SJCRH30 (cell line): ENCODE results near the gene TTC31. TPM values are rescaled to one million over a fixed set of nuclear protein-coding genes. Genes with fewer than 3 reads are reported as not detected.

ENCODE experiments used
- DNase-seq, 2 experiments: peaks; one replicate each; pipeline ENCODE4 v3.0.0-alpha.2; 2015 to 2020
- H3K27ac ChIP-seq: fragments of 250-450 bp; sonication (Bioruptor Pico); 2 replicates; pipeline ENCODE4 v1.5.1; 2020; ENCODE audit warnings: mild to moderate bottlenecking, moderate library complexity
- H3K27me3 ChIP-seq: fragments of 250-450 bp; sonication (Bioruptor Pico); 2 replicates; pipeline ENCODE4 v1.5.1; 2020; ENCODE audit warnings: mild to moderate bottlenecking, moderate library complexity
- H3K36me3 ChIP-seq: fragments of 250-450 bp; sonication (Bioruptor Pico); 2 replicates; pipeline ENCODE4 v1.5.1; 2020; ENCODE audit warnings: mild to moderate bottlenecking, moderate library complexity
- H3K4me1 ChIP-seq: fragments of 250-450 bp; sonication (Bioruptor Pico); 2 replicates; pipeline ENCODE4 v1.5.1; 2020; ENCODE audit warnings: mild to moderate bottlenecking, moderate library complexity
- H3K4me3 ChIP-seq: fragments of 250-450 bp; sonication (Bioruptor Pico); 2 replicates; pipeline ENCODE4 v1.5.1; 2020; ENCODE audit warnings: mild to moderate bottlenecking, moderate library complexity
- H3K9me3 ChIP-seq: fragments of 250-450 bp; sonication (Bioruptor Pico); replicated peaks from 2 replicates; pipeline ENCODE4 v1.5.1; 2020; ENCODE audit warnings: mild to moderate bottlenecking, moderate library complexity
- total RNA-seq: library from RNA; depleted of rRNA; stranded (reverse); fragments of >200 nt; shearing (Covaris generic); gene quantifications from 2 replicates; pipeline ENCODE4 v1.2.3, GENCODE V29; 2014; rRNA removed

The TTC31 gene
- total RNA-seq, 1 experiment from 2014 or later, result 21.0 TPM

DNA sequence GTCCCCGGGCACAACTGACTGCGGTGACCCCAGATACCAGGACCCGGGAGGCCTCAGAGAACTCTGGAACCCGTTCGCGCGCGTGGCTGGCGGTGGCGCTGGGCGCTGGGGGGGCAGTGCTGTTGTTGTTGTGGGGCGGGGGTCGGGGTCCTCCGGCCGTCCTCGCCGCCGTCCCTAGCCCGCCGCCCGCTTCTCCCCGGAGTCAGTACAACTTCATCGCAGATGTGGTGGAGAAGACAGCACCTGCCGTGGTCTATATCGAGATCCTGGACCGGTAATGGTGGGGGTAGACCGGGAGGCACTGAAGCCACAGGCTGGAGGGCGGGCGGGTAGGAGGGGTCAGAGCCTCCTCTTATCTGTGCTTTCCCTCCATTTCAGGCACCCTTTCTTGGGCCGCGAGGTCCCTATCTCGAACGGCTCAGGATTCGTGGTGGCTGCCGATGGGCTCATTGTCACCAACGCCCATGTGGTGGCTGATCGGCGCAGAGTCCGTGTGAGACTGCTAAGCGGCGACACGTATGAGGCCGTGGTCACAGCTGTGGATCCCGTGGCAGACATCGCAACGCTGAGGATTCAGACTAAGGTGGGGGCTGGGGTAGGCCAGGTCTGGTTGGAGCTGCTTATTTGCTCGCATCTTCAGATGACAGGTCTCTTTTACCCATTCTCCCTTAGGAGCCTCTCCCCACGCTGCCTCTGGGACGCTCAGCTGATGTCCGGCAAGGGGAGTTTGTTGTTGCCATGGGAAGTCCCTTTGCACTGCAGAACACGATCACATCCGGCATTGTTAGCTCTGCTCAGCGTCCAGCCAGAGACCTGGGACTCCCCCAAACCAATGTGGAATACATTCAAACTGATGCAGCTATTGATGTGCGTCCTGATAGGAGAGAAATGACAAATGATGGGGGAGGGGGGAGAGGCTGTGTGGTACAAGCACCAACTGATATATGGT lies 47.6 kb downstream of the TTC31 start:
- peaks cover 7% of the 10 kb centered on the region for H3K4me1 ChIP-seq
- H3K27ac ChIP-seq, result peak overlapping the region; percentile 79
- H3K4me3 ChIP-seq, result peak overlapping the region; percentile 80
- peak; percentile 54 to 61 for DNase-seq
- no peaks in the 10 kb centered on the region for H3K9me3 ChIP-seq
- H3K27me3 ChIP-seq, result no peaks in the 10 kb centered on the region
- peaks cover 40% of the 10 kb centered on the region for H3K36me3 ChIP-seq

DNA sequence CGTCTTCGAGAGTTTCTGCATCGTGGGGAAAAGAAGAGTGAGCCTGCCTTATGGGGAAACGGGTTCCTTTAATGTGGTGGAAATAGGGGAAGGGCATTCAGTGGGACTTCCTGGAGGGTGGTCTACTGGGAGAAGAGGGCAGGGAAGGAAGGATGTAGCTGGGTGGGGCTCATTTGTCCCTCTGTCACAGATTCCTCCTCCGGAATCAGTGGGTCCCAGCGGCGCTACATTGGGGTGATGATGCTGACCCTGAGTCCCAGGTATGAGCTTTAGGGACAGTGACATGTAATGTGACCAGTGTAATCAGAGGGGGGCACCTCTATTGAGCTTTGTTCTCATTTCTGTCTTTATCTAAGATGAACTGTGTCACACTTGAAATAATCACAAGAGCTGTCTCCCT lies 48.8 kb downstream of the TTC31 start:
- peaks cover 29% of the 10 kb centered on the region for H3K36me3 ChIP-seq
- H3K4me1 ChIP-seq, result peaks cover 7% of the 10 kb centered on the region
- H3K27me3 ChIP-seq, result no peaks in the 10 kb centered on the region
- H3K4me3 ChIP-seq, result no peak overlapping the region
- H3K9me3 ChIP-seq, result no peaks in the 10 kb centered on the region
- DNase-seq, result no peak
- no peak overlapping the region for H3K27ac ChIP-seq

- no peak for DNase-seq
Measured at GRCh38 chr2:74532222-74532621, 49.3 kb downstream of the TTC31 start.

GRCh38 chr2:74533464-74533863 lies 50.6 kb downstream of the TTC31 start:
- no peak overlapping the region for H3K4me3 ChIP-seq
- no peaks in the 10 kb centered on the region for H3K27me3 ChIP-seq
- H3K36me3 ChIP-seq, result peaks cover 13% of the 10 kb centered on the region
- no peaks in the 10 kb centered on the region for H3K9me3 ChIP-seq
- no peak for DNase-seq
- H3K27ac ChIP-seq, result no peak overlapping the region
- H3K4me1 ChIP-seq, result peaks cover 2% of the 10 kb centered on the region

More at GRCh38 chr2:74532222-74532621, 49.3 kb downstream of the TTC31 start:
- peaks cover 7% of the 10 kb centered on the region for H3K4me1 ChIP-seq
- no peaks in the 10 kb centered on the region for H3K9me3 ChIP-seq
- peaks cover 24% of the 10 kb centered on the region for H3K36me3 ChIP-seq
- H3K27me3 ChIP-seq, result no peaks in the 10 kb centered on the region
- H3K4me3 ChIP-seq, result no peak overlapping the region
- H3K27ac ChIP-seq, result no peak overlapping the region

DNA sequence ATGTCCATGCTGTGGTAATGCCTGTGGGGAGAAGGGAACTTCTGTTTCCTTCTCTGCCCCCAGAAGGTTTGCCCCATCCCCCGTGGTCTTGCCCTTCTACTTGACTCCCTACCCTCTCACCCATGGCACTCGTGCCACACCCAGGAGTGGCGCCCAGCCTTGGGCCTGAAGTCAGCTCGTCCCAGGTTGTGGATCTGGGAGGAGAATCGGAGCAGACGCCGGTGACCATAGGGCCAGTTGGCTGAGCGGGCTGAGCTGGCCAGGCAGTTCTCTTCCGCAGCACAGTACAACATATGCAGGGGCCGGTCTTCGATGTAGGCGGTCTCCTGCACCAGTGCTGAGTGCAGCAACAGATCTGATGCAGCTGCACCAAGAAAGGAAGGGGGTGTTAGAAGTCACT lies 51.5 kb downstream of the TTC31 start:
- Histone ChIP-seq H3K27me3 (no peaks in the 10 kb centered on the region; the same call in 1 of the 2 replicates), H3K4me1 (no peaks in the 10 kb centered on the region), H3K27ac (no peak overlapping the region), H3K4me3 (no peak overlapping the region), H3K36me3 (peaks cover 11% of the 10 kb centered on the region), H3K9me3 (no peaks in the 10 kb centered on the region)
- no peak for DNase-seq

DNA sequence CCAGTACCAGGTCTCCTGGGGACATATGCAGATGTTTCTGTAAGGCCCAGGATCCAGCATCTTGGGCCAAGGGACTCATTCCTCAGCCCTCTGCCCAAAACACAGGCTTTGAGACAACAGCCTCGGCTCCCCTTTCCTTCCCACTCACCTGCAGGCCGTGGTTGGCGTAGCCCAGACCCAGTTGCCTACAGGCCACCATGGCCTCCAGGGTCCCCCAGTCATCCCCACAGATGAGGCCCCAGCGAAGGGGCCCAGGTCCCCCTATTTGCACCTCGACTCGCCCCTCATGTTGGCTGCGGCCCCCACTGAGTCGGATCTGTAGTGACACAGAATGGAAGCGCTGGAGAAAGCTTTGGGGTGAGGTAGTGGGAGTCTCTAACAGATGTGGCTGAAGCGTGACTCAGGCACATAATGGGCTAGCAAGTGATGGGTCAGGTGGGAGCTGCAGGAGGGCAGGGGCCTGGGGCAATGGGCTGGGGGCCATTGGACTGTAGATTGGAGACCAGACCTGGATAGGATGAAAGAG lies 52.6 kb downstream of the TTC31 start:
- no peak for DNase-seq
- no peak overlapping the region for H3K27ac ChIP-seq
- H3K27me3 ChIP-seq, result no peaks in the 10 kb centered on the region; the same call in 1 of the 2 replicates
- peaks cover 11% of the 10 kb centered on the region for H3K36me3 ChIP-seq
- no peaks in the 10 kb centered on the region for H3K9me3 ChIP-seq
- no peak overlapping the region for H3K4me3 ChIP-seq
- no peaks in the 10 kb centered on the region for H3K4me1 ChIP-seq

GRCh38 chr2:74536166-74536950 lies 53.5 kb downstream of the TTC31 start:
- H3K27me3 ChIP-seq, result no peaks in the 10 kb centered on the region; the same call in 1 of the 2 replicates
- H3K27ac ChIP-seq, result no peak overlapping the region
- no peak overlapping the region for H3K4me3 ChIP-seq
- H3K9me3 ChIP-seq, result no peaks in the 10 kb centered on the region
- H3K36me3 ChIP-seq, result peaks cover 10% of the 10 kb centered on the region
- no peaks in the 10 kb centered on the region for H3K4me1 ChIP-seq
- DNase-seq, result no peak

DNA sequence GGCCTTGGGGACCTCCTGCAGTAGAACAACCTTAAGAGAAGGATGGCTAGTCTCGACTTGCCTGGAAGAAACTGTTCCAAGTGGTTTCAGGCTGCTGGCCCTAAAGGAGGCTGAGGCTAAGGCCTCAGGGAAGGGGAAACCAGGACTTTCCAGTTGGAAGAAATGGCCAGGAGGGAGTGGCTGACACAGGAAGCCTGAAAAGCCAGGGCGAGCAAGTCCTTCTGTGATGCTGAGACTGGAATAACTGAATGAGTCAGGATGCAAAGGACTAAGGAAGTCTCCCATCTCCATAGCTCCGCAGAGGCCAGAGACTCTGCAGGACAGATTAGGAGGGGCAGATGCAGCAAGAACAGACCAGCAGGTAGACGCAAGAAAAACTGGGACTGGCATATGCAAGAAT lies 54.3 kb downstream of the TTC31 start:
- Histone ChIP-seq H3K36me3 (peaks cover 6% of the 10 kb centered on the region), H3K4me3 (no peak overlapping the region), H3K27me3 (no peaks in the 10 kb centered on the region; the same call in 1 of the 2 replicates), H3K9me3 (no peaks in the 10 kb centered on the region), H3K27ac (no peak overlapping the region), H3K4me1 (no peaks in the 10 kb centered on the region)
- DNase-seq, result no peak

GRCh38 chr2:74538881-74539339 lies 56.0 kb downstream of the TTC31 start:
- H3K4me1 ChIP-seq, result no peaks in the 10 kb centered on the region
- no peaks in the 10 kb centered on the region for H3K36me3 ChIP-seq
- no peaks in the 10 kb centered on the region for H3K9me3 ChIP-seq
- H3K4me3 ChIP-seq, result no peak overlapping the region
- no peak overlapping the region for H3K27ac ChIP-seq
- no peaks in the 10 kb centered on the region; the same call in 1 of the 2 replicates for H3K27me3 ChIP-seq
- DNase-seq, result no peak

GRCh38 chr2:74540291-74540690 lies 57.4 kb downstream of the TTC31 start:
- Histone ChIP-seq H3K4me3 (no peak overlapping the region), H3K27ac (no peak overlapping the region), H3K9me3 (no peaks in the 10 kb centered on the region), H3K4me1 (no peaks in the 10 kb centered on the region), H3K27me3 (no peaks in the 10 kb centered on the region; the same call in 1 of the 2 replicates), H3K36me3 (no peaks in the 10 kb centered on the region)
- DNase-seq, result no peak

- Histone ChIP-seq H3K4me1 (peaks cover 3% of the 10 kb centered on the region; the same call in 1 of the 2 replicates), H3K4me3 (no peak overlapping the region), H3K9me3 (no peaks in the 10 kb centered on the region), H3K27ac (no peak overlapping the region), H3K27me3 (no peaks in the 10 kb centered on the region; the same call in 1 of the 2 replicates), H3K36me3 (no peaks in the 10 kb centered on the region)
- DNase-seq, result no peak
Measured at GRCh38 chr2:74542978-74543377, 60.1 kb downstream of the TTC31 start.

Other genes with a start within 250 kb of the TTC31 start
- 0.08 TPM in 1 of 2 replicates, not detected in the other for gene SLC4A5, start 139.7 kb upstream of the TTC31 start, total RNA-seq
- gene DCTN1, start 102.8 kb upstream of the TTC31 start, total RNA-seq, result 113 TPM in 2 replicates
- 0.43 and 0.48 TPM in 2 replicates for gene C2orf81, start 61.5 kb upstream of the TTC31 start, total RNA-seq
- gene WDR54, start 61.4 kb upstream of the TTC31 start, total RNA-seq, result 28.3 and 33.1 TPM in 2 replicates
- gene RTKN, start 41.1 kb upstream of the TTC31 start, total RNA-seq, result 47.4 and 50.4 TPM in 2 replicates
- gene INO80B, start 28.0 kb upstream of the TTC31 start, total RNA-seq, result 9.0 and 14.2 TPM in 2 replicates
- 40.7 and 40.8 TPM in 2 replicates for gene WBP1, start 24.6 kb upstream of the TTC31 start, total RNA-seq
- 51.7 and 52.8 TPM in 2 replicates for gene MOGS, start 17.7 kb upstream of the TTC31 start, total RNA-seq
- gene MRPL53, start 10.4 kb upstream of the TTC31 start, total RNA-seq, result 49.6 and 62.0 TPM in 2 replicates
- 22.0 and 24.0 TPM in 2 replicates for gene CCDC142, start 83 bp upstream of the TTC31 start, total RNA-seq
- 0.58 and 1.3 TPM in 2 replicates for gene LBX2, start 16.5 kb downstream of the TTC31 start, total RNA-seq
- 23.8 and 30.5 TPM in 2 replicates for gene PCGF1, start 24.6 kb downstream of the TTC31 start, total RNA-seq
- gene TLX2, start 31.4 kb downstream of the TTC31 start, total RNA-seq, result not detected in 2 replicates
- gene DQX1, start 43.1 kb downstream of the TTC31 start, total RNA-seq, result 0.30 and 0.61 TPM in 2 replicates
- gene AUP1, start 46.6 kb downstream of the TTC31 start, total RNA-seq, result 125 and 132 TPM in 2 replicates
- gene HTRA2, start 46.9 kb downstream of the TTC31 start, total RNA-seq, result 42.6 and 46.3 TPM in 2 replicates
- 16.8 and 19.0 TPM in 2 replicates for gene LOXL3, start 70.9 kb downstream of the TTC31 start, total RNA-seq
- gene DOK1, start 71.6 kb downstream of the TTC31 start, total RNA-seq, result 1.7 and 4.4 TPM in 2 replicates
- not detected in 2 replicates for gene M1AP, start 165.2 kb downstream of the TTC31 start, total RNA-seq
- gene SEMA4F, start 171.2 kb downstream of the TTC31 start, total RNA-seq, result 3.9 and 5.6 TPM in 2 replicates